Inferior parietal cortex (tissue), 1 donor: ENCODE results near the gene DUSP14.
"Not testable (repeated sequence)": the region's sequence is repeated elsewhere in the genome, so short reads cannot be mapped to it uniquely, and the experiment has no call there.

Experiments
- DNase-seq: peaks from one replicate; pipeline ENCODE4 v3.0.0-alpha.2; 2016; ENCODE audit errors: extremely low spot score

DUSP14 gene

DNA sequence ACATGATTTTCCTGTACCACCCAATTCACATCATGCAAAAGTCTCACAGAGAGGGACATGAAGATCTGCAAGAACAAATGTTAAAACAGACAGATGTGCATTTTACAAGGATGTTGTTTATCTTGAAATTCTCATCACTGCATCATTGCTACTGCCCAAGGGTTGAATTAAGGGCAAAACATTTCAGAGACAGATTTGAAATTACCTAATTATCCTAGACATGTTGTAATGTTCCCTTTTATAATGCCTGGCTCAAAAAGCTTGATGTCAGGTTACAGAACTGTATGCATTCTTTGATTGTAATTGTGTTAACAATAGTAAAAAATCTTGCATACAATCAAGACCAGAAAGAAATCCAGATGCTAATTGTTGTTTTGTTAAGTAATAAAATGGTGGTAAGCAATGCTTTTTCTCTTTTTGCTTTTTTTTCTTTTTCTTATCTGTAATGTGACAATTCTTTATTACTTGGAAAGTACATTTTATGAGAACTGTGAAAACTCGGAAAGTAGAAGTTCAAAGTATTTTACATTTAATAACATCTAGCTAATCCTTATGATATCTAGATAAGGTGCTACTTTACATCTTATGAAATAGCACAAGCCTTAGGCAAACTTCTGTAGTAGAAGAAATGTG is 3.6 kb upstream of the DUSP14 start:
- no peak for DNase-seq

GRCh38 chr17:37488009-37488604 is 1.6 kb upstream of the DUSP14 start:
- peak; percentile 58 for DNase-seq

DNA sequence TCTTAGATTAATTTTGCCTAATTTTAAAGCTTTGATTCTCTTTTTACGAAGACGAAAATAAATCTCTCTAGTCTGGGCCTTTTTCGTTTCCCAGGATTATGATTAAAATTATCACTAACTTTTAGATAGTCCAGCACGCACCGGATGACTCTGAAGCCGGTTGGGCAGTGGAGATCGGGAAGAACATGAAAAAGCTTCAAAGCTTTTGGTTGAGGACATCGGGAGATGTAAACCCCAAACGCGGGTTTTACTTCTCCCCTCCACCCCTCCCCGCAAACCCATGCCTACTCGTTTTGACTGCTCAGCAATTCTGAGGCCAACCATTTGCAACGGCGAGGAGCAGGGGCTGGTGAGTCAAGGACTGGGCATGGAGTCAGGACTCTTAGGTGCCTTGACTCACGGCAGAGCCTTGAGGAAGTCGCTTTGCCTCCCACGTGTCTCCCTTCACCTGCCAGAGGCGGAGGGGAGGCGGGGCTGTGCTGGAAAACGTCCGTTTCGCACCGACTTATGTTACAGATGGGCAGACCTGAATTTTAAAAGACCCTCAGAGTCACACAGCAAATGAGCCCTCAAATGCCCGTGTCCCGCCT is 989 bp upstream of the DUSP14 start:
- peak; percentile 49 for DNase-seq

GRCh38 chr17:37490022-37490587 is 414 bp downstream of the DUSP14 start:
- DNase-seq: peak; percentile 32

DNA sequence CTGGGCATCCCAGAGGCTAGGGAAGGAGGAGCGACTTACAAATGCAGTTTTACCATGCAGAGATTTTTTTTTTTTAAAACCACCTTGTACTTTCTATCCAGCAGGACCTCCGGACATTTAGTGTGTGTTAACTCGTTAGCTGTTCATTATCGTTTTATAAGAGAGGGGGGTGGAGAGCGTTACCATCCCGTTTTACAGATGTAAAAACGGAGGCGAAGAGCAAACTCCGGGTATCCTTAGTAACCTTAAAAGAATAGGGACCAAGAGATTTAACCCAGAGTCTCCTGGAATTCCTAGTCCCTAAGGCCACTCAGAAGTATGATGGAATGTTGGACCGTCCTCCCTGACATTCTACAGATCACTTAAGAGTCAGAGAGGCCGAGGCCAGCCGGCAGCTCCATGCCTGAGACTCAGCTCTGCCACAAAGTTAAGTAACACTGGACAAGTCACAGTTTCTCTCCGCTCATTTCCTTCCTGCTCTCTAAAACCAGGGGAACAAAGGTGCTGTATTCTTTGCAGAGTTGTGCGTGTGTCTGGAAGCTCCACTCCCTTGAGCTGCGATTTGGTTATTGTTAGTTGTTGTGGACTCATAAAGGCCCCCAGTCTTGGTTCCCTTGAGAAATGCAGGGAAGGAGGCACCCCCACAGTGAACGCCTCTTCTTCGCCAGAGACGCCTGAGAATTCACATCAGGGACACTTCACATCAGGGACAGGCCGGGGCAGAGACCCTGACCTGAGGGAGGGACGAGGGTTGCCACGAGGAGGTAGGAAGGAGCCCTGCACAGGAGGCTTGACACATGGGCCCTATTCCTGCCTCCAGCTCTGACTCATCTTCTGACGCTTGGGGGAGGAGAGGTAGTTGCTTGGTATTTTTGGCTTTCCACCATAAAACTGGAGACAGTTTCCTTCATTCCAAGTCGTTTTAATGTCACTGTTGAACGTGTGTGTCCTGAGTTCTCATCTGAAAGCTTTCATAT is 1.2 kb downstream of the DUSP14 start:
- peak; percentile 57 for DNase-seq

DNA sequence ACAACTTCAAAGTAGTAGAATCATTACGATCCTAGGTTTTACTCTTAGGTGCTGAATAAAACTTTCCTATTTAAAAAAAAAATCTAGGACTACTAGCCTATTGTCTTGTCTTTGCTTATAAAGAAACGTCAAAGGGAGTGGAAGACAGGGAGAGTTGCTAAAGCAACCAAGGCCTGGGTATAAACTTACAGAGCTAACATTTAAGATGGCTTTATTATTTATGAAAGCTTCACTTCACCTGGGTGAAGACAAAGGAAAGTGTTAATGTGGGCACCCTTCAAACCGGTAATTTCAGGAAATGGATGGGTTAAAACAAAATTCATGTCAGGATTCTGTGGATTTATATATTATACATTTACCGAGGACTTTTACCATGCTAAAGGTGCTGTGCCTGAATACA is 2.5 kb downstream of the DUSP14 start:
- no peak for DNase-seq

DNA sequence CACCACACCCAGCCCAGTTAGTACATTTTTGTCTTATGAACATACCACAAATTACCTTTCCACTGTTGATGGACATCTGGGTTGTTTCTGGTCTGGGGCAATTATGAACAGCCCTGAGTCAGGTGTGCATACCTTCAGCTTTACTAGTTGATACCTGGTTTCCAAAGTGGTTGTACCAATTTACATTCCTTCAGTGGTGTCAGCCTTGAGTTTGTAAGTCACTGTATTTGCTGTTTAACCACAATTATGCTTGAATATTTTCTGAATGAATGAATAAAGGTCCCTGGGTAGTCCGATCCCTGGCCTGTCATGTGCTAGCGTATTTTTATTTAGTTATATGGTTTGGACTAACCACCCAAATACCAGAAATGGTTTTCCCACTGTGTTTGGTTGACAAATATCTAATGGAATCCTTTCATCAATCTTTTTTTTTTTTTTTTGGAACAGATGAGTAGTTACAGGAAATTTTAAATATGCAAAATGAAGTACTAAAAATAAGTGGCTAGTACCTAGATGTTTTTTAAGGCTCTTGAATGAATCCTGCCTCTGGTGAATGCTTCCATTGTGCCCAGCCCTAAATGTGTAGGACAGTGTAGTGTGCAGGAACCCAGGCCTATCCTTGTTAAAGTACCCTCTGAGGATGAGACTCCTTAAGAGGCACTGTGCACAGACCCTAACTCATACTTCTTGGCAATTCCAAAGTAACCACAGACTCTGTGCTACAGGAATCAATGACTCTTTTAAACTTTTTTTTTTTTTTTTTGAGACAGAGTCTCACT is 3.7 kb downstream of the DUSP14 start:
- no peak for DNase-seq

GRCh38 chr17:37494401-37494831 is 4.7 kb downstream of the DUSP14 start:
- no peak for DNase-seq

GRCh38 chr17:37494971-37495370 is 5.3 kb downstream of the DUSP14 start:
- no peak for DNase-seq

DNA sequence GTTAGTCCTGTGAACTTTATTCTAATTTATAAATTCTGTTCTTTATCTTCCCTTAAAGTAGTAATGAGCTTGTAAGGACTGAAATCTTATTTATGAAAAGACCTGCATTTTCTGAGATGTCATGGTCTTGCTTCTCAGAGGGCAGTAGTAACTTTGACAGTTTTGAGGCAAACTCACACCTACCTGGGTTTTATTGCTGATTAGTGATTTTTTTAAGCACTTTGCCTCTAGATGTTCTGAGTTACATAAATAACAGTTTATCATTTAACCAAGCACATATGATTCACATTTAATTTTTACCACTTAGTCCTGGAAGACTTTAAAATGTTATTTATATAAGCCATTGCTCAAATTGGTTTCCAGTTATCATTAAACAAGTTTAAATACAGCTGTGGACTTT is 10.7 kb downstream of the DUSP14 start:
- no peak for DNase-seq

GRCh38 chr17:37502009-37502936 is 12.6 kb downstream of the DUSP14 start:
- DNase-seq: no peak

- DNase-seq: no peak
Measured at GRCh38 chr17:37503148-37503547, 13.5 kb downstream of the DUSP14 start.

- DNase-seq: no peak
Measured at GRCh38 chr17:37505333-37505732, 15.6 kb downstream of the DUSP14 start.

DNA sequence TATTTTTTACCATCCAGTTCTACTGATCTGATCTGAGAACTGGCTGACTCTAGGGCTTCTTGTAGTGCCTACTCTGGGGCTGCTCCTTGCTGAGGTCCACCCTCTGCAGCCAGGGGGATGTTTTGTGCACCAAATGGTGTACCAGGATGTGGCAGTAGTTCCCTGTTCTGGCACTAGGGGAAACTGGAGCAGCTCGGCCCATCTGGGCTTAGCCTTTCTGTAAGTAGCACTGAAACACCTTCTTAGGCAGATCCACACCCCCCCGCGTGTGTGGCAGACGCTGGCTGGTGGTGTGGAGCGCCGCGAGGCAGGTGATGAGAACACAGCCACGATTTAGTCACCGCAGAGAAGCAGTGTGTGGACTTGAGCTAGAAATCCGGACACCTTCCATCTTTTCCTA is 17.0 kb downstream of the DUSP14 start:
- DNase-seq: no peak

DNA sequence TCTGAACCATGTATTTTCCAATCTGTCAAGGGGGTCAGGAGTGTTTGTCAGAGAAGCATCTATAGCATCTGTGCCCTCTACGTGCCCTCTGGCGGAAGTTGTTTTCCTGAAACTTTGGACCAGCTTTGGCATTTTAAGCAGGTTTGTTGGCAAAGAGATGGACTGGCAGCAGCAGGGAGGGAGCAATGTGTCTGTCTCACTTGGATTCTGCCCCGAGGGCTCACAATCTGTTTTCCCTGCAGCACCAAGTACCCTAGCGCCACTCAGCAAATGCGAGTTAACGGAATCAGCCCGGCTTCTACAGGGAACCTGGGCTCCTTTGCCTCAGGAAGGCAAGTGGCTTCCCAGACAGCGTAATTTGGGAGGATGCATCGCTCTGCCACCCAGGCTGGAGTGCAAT is 17.4 kb downstream of the DUSP14 start:
- no peak for DNase-seq

DNA sequence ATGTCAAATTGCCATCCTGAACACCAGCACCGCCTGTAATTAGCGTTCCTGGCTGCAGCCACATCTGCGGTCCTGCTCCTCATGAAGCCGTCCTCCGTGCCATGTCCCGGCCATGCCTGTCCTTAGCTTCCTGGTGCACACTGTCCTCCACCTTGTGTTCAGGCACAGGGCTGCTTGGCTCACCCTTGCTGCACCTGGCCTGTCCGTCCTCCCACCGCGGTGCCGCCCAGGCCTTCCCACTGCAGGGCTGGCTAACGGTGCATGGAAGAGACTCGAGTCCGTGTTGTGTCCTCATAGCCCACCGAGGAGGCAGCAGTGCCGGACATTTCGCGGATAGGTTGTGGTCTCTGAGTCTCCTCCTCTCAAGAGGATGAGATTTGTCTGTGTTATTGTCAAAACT is 20.4 kb downstream of the DUSP14 start:
- DNase-seq: no peak

- not testable (repeated sequence) for DNase-seq
Measured at GRCh38 chr17:37511642-37512041, 22.0 kb downstream of the DUSP14 start.

GRCh38 chr17:37512442-37513068 is 22.9 kb downstream of the DUSP14 start:
- DNase-seq: no peak

DNA sequence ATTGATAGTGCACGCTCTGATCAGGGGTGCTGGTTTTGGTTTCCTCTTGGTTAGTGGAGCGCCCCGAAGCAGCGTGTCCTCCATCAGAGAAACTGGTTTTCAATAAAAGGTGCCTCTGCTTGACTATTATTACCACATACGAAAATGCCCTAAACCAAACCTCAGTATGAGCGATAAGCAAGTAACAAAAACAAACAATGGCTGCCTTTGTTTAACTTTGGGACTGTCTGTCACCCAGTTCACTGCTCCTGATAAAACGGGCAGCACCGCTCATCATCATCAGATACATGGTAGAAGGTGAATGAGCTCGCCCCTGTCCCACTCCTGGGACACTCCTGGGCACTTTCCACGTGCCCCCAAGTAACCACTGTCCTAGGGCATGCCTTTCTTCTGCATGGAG is 24.0 kb downstream of the DUSP14 start:
- no peak for DNase-seq
